GM12801 (cell line): ENCODE results near the gene LEO1.

Experiments
- CTCF ChIP-seq: IDR thresholded peaks from one replicate; pipeline ENCODE4 v1.5.1; 2011; ENCODE audit warnings: control low read depth; ENCODE audit not compliant: insufficient read length; ENCODE audit errors: extremely low read depth

Gene LEO1

GRCh38 chr15:51904421-51904820 is 67.2 kb downstream of the LEO1 start:
- TF ChIP-seq CTCF = no peak

- no peak for TF ChIP-seq CTCF
These were observed 82.1 kb downstream of the LEO1 start for GRCh38 chr15:51889486-51889885.

GRCh38 chr15:51888593-51889195 is 82.9 kb downstream of the LEO1 start:
- TF ChIP-seq CTCF = no peak
